ENCODE measurements around the gene C1QTNF1. TPM values are rescaled to one million over a fixed set of nuclear protein-coding genes. Genes with fewer than 3 reads are reported as not detected.

C1QTNF1 gene
- total RNA-seq, 4 donors from 2014 or later, result 110 to 438 (median 388) TPM

DNA sequence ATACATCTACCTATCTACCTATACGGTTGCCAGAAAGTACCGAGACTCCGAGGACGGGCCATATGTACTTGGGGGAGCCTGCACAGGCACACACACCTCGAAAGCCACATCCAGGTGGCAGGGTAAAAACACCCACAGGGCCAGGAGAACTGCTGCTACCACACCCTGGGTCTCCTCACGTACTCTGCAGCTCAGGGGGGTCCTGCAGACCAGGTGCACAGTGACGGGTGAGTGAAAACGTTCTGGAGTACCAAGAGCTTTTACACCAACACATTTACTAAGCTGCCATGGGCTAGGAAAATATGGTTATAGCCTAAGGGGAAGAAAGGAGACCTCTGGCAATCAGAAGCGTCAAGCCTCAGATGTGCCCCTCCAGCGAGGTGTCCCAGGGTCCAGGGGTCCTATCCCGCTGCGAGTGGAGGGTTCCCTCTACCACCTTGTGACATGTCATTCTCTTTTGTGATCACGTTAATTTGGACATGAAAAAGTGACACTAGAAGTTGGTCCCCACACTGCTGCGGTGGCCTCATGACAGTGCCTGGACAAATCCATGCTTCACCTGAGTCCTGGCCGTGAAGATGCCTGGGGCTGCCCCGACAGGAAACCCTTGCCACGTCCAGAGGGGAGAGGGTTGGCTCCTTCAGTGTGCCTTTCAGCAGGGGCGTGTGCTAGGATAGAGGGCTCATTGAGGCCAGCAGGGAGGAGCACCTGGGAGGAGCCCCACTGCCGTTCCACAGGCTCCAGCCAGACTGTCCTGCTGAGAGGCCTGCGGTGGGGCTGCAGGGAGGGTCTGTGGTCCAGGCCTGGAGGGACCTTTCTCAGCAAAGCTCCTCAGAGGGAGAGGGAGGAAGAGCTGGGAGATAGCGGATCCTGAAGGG lies 16.2 kb upstream of the C1QTNF1 start:
- no peak for ATAC-seq (ENCODE audit: low FRiP score)
- DNase-seq (ENCODE audit: low spot score), result peak; percentile 14

DNA sequence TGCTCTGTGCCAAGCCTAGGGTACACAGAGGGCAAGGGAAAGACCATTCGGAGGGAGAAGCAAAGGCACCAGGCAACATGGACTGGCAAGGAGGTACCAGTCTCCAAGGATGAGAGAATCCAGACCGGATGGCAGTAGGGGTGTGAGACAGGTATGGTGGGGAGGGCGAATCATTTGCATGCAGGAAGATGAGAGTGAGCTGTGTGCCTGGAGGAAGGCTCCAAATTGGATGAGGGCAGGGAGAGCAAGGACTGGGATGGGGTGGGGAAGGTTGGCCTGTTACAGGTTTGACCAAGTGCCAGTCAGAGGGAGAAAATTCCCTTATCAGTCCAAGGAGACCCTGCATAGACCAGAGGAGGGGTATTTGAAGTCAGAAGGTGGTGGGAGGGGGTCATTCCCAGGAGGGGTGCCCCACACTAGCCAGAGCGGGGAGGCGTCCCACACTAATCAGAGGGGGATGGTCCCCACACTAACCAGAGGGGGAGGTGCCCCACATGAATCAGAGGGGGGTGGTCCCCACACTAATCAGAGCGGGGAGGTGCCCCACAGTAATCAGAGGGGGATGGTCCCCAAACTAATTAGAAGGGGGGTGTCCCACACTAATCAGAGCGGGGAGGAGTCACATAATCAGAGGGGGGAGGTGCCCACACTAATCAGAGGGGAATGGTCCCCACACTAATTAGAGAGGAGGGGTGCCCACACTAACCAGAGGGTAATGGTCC lies 15.1 kb upstream of the C1QTNF1 start:
- DNase-seq (ENCODE audit: low spot score) (peak; percentile 16), ATAC-seq (ENCODE audit: low FRiP score) (no peak)
- no peak for TF ChIP-seq CTCF (IDR thresholded peaks at IDR 0.05)

More for the DNA sequence above, 16.2 kb upstream of the C1QTNF1 start:
- no peak for TF ChIP-seq CTCF (IDR thresholded peaks at IDR 0.05)

GRCh38 chr17:79009397-79010303 lies 14.3 kb upstream of the C1QTNF1 start, which contains the start of gene CANT1:
CANT1 (minus strand) TSS chr17:79009764; CDS start chr17:78997622, 12,142 bp downstream.
- DNase-seq (ENCODE audit: low spot score) (peak; percentile 37), ATAC-seq (ENCODE audit: low FRiP score) (peak; percentile 89)
- TF ChIP-seq CTCF (IDR thresholded peaks at IDR 0.05), result no peak

DNA sequence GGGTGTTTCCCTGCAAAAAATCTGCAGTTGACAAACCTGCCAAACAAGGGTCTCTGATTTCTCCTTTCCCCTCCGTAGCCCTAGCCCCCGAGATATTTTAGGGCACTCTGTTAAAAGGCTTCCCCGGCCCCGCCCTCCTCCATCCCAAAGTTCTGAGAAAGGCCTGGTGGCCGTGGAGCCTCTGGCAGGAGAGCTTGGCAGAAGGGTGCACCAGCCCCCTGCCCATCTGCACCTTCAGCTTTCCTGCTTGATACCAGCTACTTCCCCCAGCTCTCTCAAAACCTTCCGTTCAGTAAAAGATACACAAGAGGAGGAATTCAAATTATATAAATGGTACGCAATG lies 13.7 kb upstream of the C1QTNF1 start:
- DNase-seq (ENCODE audit: low spot score) (no peak), ATAC-seq (ENCODE audit: low FRiP score) (no peak)
- no peak for TF ChIP-seq CTCF (IDR thresholded peaks at IDR 0.05)

DNA sequence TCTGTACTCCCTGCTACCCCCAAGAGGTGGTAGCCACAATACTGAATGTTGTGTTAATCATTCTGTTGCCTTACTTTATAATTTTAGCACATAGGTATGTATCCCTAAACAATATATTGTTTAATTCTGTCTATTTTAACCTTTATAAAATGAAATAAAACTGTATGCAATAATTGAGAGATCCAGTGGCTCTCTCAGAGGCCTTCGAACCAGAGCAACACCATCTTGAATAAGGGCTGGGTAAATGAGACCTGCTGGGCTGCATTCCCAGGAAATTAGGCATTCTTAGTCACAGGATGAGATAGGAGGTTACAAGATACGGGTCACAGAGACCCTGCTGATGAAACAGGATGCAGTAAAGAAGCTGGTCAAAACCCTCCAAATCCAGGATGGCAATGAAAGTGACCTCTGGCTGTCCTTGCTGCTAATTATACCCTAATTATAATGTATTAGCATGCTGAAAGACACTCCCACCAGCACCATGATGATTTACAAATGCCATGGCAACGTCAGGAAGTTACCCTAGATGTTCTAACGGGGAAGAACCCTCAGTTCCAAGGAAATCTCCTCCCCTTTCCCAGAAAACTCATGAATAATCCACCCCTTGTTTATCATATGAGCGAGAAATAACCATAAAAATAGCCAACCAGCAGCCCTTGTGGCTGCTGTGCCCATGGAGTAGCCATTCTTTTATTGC lies 12.4 kb upstream of the C1QTNF1 start:
- DNase-seq (ENCODE audit: low spot score), result no peak
- no peak for ATAC-seq (ENCODE audit: low FRiP score)
- no peak for TF ChIP-seq CTCF (IDR thresholded peaks at IDR 0.05)

DNA sequence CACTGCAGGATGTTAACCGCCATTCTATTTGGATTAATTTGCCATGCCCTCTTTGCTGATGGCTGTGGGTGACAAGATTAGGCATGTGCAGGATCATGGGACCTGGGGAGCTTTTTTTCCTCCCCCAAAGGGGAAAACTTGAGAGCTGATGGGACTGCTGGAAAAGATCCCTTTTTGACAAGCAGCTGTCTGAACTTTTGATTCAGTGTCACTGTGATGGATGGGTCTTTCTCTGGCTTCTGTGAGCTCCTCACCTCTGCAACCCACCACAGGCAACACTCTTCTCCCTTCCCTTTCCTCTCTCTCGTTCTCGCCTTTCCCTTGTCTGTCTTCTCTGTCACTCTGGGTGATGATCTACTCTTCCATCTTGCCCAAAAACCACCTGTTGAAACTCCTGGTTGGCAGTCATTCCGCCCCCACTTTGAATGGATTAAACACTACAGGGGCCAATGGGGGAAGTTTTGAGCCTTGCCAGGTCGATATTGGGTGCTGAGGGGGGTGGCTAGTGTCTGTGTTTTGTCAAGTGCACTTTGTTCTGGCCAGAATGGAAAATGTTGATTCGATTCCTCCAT lies 11.3 kb upstream of the C1QTNF1 start:
- DNase-seq (ENCODE audit: low spot score), result no peak
- TF ChIP-seq CTCF (IDR thresholded peaks at IDR 0.05), result no peak
- no peak for ATAC-seq (ENCODE audit: low FRiP score)

Measured in omental fat pad (tissue), 4 donors.